HG03066 (cell line): Measurements from ENCODE around the gene LNX2.
"Not testable (repeated sequence)": the region's sequence is repeated elsewhere in the genome, so short reads cannot be mapped to it uniquely, and the experiment has no call there.

ENCODE experiments used
- ATAC-seq: cut with Tn5 transposase; IDR thresholded peaks from one replicate; pipeline ENCODE4 v1.9.1; 2021; ENCODE audit warnings: low read depth; ENCODE audit not compliant: unreplicated experiment

The LNX2 gene

GRCh38 chr13:27638001-27638400 lies 17.7 kb upstream of the LNX2 start:
- no peak for ATAC-seq

- ATAC-seq = no peak
Observed at GRCh38 chr13:27637289-27637626, 16.9 kb upstream of the LNX2 start.

DNA sequence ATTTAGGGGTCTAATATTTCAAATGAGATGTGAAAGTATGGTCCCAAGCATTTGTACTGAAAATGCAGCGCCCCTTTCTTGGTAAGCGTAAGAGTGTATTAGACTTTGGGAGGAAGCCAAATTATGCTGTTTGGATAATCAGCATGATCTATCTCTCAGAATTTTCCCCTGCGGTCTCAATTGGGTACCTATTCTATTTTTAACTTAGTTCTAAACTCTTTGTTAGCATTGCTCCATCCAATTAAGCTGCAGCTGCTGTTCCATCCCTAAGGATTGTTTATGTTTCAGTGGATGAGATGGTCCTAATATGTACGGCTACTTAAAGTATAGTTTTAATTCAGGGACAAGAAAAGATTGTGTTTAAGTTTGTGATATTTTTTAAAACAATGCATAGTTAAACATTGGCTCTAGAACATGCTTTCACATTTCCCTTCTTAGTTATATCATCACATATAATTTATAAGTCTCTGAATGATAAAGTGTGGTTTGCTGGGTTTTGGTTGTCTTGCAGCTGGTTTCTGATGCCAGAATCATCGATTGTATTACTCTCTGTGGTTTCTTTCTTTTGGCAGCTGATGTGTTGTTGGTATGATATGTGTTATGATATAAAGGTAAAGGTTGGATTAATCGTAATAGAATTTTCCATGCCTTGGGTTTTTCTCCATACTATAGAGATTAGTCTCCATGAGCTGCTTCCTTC lies 16.4 kb upstream of the LNX2 start:
- no peak for ATAC-seq

DNA sequence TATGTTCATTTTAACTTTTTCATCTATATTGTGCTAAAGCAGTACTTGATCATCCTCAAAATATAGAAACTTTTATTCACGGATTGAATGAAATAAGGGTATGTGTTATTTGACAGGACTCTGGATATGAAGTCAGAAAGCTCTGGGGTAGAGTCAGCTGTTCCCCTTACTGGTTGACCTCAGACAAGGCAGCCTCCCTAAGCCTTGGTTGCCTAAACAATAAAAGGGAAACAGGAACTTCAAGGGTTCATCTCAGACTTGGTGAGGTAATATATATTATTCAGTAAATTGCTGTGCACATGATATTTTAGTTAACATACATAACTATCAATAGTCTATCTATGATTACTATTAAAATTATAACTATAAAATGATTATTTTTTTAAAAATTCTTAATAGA lies 14.9 kb upstream of the LNX2 start:
- ATAC-seq = no peak

- no peak for ATAC-seq
Observed at GRCh38 chr13:27634791-27635190, 14.5 kb upstream of the LNX2 start.

- ATAC-seq = no peak
Observed at GRCh38 chr13:27634231-27634630, 13.9 kb upstream of the LNX2 start.

DNA sequence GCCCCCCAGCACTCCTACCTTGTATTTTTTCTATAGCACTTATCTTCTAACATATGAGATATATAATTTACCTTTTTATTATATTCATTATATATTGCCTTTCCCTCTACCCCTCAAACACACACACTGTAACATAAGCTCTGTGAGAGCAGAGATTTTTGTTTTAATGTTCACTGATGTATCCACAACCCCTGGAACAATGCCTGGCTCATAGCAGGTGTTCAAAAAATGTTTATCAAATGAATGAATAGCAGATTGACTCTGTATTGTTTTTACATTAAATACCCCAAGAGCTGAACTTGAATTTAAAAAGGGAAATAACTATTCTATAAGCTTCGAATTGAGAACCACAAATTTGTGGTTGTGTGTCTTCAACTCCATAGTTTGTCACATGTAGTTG lies 12.3 kb upstream of the LNX2 start:
- no peak for ATAC-seq

GRCh38 chr13:27632214-27632613 lies 11.9 kb upstream of the LNX2 start:
- ATAC-seq = no peak

DNA sequence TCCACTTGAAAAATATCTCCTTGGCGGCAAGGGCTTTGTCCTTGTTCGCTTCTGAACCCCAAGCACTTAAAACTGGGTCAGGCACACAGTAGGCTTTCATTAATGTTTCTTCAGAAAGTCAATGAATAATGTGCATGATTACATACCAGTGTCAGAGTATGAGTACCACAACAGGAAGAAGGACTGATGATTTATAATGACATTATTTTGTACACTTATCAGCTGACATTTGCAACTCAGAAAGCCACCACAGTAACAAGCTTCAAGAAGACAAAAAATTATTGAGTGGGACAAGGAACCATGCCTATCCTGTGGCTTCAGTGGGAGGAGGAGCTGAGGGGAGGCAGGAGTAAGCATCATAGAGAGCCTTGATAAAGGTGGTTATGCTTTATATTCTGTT lies 11.3 kb upstream of the LNX2 start:
- ATAC-seq = no peak

GRCh38 chr13:27631156-27631555 lies 10.8 kb upstream of the LNX2 start:
- no peak for ATAC-seq

DNA sequence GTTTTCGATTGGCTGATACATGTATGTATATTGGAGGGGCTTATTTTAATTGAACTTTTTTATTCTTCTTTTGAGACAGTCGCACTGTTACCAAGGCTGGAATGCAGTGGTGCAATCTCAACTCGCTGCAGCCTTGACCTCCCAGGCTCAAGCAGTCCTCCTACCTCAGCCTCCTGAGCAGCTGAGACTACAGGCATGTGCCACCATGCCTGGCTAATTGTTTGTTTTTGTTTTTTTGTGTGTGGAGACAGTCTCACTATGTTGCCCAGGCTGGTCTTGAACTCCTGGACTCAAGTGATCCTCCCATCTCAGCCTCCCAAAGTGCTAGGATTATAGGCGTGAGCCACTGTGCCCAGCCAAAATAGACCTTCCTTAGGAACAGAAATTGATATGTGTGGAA lies 8.4 kb upstream of the LNX2 start:
- ATAC-seq = not testable (repeated sequence)

DNA sequence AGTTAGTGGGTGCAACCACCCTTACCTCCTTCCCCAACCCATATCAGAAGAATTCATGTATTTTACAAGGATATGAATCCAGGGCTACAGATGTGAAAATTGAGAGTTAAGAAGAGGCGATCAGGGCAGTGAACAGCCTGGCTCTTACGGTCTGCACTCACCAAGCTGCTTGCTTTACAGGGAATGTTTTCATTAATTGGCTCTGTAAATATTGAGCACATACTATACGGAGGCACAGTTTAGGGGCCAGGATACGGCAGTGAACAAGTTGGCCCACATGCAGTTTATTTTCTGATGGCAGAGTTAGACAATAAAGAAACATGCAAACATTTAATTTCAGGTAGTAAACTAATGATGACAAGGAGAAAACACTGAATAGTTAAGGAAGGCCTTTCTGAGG lies 7.8 kb upstream of the LNX2 start:
- no peak for ATAC-seq

DNA sequence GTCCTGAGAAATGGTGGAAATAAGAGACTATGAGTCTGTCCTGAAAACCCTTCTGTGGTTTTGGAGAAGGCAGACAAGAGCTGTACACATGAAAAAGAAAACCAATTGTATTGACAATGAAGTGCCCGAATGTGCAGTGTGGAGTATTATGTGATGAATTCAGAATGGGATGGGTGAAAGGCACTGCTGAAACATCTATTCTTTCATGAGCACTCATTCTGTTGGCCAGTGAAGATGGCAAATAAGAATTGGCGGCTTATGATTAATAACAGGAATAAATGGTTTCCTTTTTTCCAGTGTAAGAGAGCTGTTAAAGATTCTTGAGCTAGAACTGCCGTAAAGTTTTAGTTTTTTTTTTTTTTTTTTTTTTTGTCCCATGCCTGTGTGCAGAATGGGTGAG lies 7.1 kb upstream of the LNX2 start:
- ATAC-seq = no peak

- no peak for ATAC-seq
Observed at GRCh38 chr13:27625839-27626238, 5.5 kb upstream of the LNX2 start.

DNA sequence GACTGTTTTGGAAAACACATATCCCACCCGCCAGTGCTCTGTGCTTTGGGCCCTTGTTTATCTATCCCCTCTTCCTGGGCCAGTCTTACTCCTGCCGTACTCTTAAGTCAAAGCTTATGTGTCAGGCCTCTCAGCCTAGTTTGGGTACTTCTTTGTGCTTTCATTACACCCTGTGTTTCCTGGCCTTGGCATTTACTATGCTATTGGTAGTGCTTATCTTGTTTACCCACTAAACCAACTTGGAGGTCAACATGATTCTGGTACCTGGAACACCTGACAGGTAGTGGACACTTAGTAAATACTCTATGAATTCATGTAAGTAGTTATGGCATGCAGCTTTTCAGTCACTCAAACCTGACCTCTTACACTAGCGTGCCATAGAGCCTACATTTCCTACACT lies 3.7 kb upstream of the LNX2 start:
- no peak for ATAC-seq

GRCh38 chr13:27622881-27623280 lies 2.6 kb upstream of the LNX2 start:
- ATAC-seq = no peak

DNA sequence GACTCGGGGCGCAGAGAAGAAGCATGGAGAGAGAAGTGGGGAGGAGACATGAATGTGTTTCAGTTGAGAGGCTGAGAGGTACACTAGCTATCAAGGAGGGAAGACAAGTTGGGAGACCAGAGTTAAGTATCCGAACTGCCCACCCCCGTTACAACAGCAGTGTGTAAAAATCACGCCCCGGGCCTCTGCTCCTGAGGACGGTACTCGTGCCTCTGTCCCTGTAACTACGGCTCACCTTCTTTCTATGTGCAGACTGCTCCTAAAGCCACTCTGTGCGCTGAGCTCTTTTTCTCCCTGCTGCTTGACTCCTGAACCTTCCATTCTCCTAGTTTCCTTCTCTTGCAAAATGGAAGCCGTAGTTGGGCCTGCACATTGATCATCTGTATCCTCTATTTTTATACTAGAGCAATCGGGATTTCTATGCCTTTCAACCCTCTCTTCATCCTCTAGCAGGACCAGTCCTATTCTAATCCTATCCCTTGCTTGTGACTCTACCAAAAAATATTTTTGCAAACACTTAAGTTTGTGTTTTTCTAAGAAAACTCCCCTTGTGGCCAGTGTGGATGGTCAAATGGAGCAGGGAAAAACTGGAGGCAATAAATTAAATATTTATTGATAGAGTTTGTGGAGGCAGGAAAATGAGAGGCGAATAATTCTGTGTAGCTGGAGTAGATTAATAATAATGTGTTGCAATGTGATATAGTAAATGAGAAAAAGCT lies 1.9 kb upstream of the LNX2 start:
- ATAC-seq = no peak

DNA sequence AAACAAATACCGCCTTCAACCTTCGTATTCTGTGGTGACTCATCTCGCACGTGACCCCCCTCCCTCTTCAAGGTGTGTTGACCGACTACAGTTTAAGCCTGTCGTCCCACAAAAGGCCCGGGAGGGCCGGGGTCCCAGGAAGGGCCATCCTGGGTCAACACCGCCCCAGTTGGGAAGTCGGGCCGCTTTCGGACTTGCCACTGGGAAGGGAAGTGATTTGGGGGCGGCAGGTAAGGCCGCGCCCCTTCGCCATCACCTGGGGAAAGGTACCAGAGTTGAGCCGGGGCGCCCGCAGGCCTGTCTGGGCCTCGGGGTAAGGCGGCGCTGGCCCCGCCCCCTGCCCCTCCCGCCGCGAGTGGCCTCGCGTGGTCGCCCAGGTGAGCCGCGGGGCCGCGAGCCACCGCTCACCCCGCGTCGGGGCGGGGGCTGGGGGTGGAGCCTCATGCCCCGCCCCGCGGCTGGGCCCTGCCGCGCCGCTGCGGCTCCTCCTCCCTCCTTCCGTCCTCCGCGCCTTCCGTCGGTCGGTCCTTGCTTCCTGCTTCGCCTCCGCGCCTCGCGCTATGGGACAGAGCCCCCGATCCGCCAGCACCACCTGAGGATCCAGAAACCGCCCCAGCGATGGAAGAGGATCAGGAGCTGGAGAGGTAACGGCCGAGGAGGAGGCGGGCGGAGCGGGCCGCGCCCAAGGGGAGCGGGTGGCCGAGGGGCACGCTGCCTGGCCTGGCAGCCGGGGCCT lies 1.2 kb upstream of the LNX2 start, which contains the start of gene POLR1D:
Gene POLR1D (plus strand): TSS at position 527 of the 736 bp plus-strand sequence. CDS start 92 bp downstream, at position 619.
- ATAC-seq = peak; percentile 48

- no peak for ATAC-seq
Observed at GRCh38 chr13:27621116-27621365, 712 bp upstream of the LNX2 start.

- peak; percentile 26 for ATAC-seq
Observed at GRCh38 chr13:27619728-27620376, 477 bp downstream of the LNX2 start.

- ATAC-seq = no peak
Observed at GRCh38 chr13:27619093-27619727, 1.1 kb downstream of the LNX2 start.
